HCT116 (cell line): ENCODE data around the gene FKBP1A. TPM values are rescaled to one million over a fixed set of nuclear protein-coding genes. Genes with fewer than 3 reads are reported as not detected.

Experiments
- ATAC-seq: fragments of 200-7000 bp; cut with Tn5 transposase; 2 replicates; pipeline ENCODE4 v1.9.1; 2020; ENCODE audit warnings: mild to moderate bottlenecking, moderate library complexity
- BruUV-seq: library from RNA; stranded (reverse); fragments of 400-500 nt; replicated peaks from 2 replicates; lab custom pipeline; 2021; lab: Mats Ljungman, UMichigan
- CTCF ChIA-PET: fragments of 300-600 bp; sonication (Branson Sonifier 250); formaldehyde crosslinking; loops from one replicate; lab custom pipeline; 2021; ENCODE audit warnings: antibody characterized with exemption; lab: Charles Lee
- POLR2A ChIA-PET: fragments of 300-600, 350-600 bp; sonication (Branson Sonifier 250); formaldehyde crosslinking; loops from one replicate; lab custom pipeline; 2021; ENCODE audit warnings: antibody characterized with exemption; lab: Charles Lee
- RAD21 ChIA-PET, 2 experiments: fragments of 300-600 bp; sonication (Branson Sonifier 250); formaldehyde crosslinking; loops; one replicate each; lab custom pipeline; 2023; ENCODE audit warnings: low total read pairs in 2 of 2; ENCODE audit not compliant: uncharacterized antibody in 2 of 2, unreplicated experiment in 2 of 2, low non-redundant PET in 1 of 2; lab: Charles Lee
- DNase-seq: peaks from one replicate; pipeline ENCODE4 v3.0.0-alpha.2; 2010; ENCODE audit warnings: low read depth, low spot score
- H2AFZ ChIP-seq: fragments of 200-600 bp; shearing (Covaris generic), sonication (generic); 2 replicates; pipeline ENCODE4 v1.6.1; 2017; ENCODE audit warnings: low read depth, mixed run types, mixed read lengths, antibody characterized with exemption, low read length; ENCODE audit not compliant: poor library complexity, severe bottlenecking
- H3K27ac ChIP-seq: 2 replicates; pipeline ENCODE4 v1.5.1; 2012; ENCODE audit warnings: low read depth, low read length
- H3K27me3 ChIP-seq: fragments of 200-600 bp; sonication (generic); 2 replicates; pipeline ENCODE4 v1.6.1; 2016; ENCODE audit warnings: mixed run types, low read length, mixed read lengths; ENCODE audit not compliant: insufficient read depth
- H3K36me3 ChIP-seq, 2 experiments: fragments of 200-500 bp in 1 of 2; fragments of 200-600 bp in 1 of 2; sonication (Bioruptor generic) in 1 of 2; sonication (generic) in 1 of 2; 2 replicates each; pipeline versions ENCODE4 v1.5.1 to v1.6.1; 2014 to 2016; ENCODE audit warnings: low read length in 2 of 2, inconsistent platforms in 1 of 2, mixed read lengths in 1 of 2, mixed run types in 1 of 2; ENCODE audit not compliant: insufficient read depth in 2 of 2, control insufficient read depth in 1 of 2
- H3K4me1 ChIP-seq, 2 experiments: fragments of 200-600 bp in 1 of 2; sonication (generic) in 1 of 2; 2 replicates each; pipeline versions ENCODE4 v1.5.1 to v1.6.1; 2012 to 2017; ENCODE audit warnings: low read length in 2 of 2, inconsistent platforms in 1 of 2, mild to moderate bottlenecking in 1 of 2, mixed read lengths in 1 of 2, mixed run types in 1 of 2, moderate library complexity in 1 of 2; ENCODE audit not compliant: insufficient read depth in 2 of 2, control insufficient read depth in 1 of 2
- H3K4me2 ChIP-seq: fragments of 200-600 bp; sonication (generic); 2 replicates; pipeline ENCODE4 v1.6.1; 2017; ENCODE audit warnings: mixed run types, low read length, mixed read lengths
- H3K4me3 ChIP-seq, 2 experiments: fragments of 200-600 bp in 1 of 2; sonication (generic) in 1 of 2; replicated peaks in 1 of 2; 2 replicates each; pipeline ENCODE4 v1.5.1; 2011 to 2016; ENCODE audit warnings: low read length in 2 of 2, control low read depth in 1 of 2, low read depth in 1 of 2, mild to moderate bottlenecking in 1 of 2, mixed read lengths in 1 of 2, mixed run types in 1 of 2
- H3K79me2 ChIP-seq: fragments of 200-600 bp; sonication (generic); 2 replicates; pipeline ENCODE4 v1.6.1; 2017; ENCODE audit warnings: mild to moderate bottlenecking, mixed run types, low read length, moderate library complexity, mixed read lengths; ENCODE audit not compliant: insufficient read depth
- H3K9ac ChIP-seq: fragments of 200-600 bp; sonication (generic); 2 replicates; pipeline ENCODE4 v1.6.1; 2016; ENCODE audit warnings: low read length, mixed read lengths
- H3K9me2 ChIP-seq: fragments of 200-600 bp; sonication (generic), shearing (Covaris generic); 2 replicates; pipeline ENCODE4 v1.6.1; 2017; ENCODE audit warnings: mixed run types, mild to moderate bottlenecking, moderate library complexity; ENCODE audit not compliant: insufficient read depth
- H3K9me3 ChIP-seq, 2 experiments: fragments of 200-500 bp in 1 of 2; fragments of 200-600 bp in 1 of 2; sonication (Bioruptor generic) in 1 of 2; sonication (generic) in 1 of 2; 2 replicates each; pipeline ENCODE4 v1.6.1; 2014 to 2017; ENCODE audit warnings: low read length in 2 of 2, mixed read lengths in 2 of 2, inconsistent platforms in 1 of 2, low read depth in 1 of 2, mild to moderate bottlenecking in 1 of 2, mixed run types in 1 of 2, moderate library complexity in 1 of 2; ENCODE audit not compliant: control insufficient read depth in 1 of 2, insufficient read depth in 1 of 2
- H4K20me1 ChIP-seq: fragments of 200-600 bp; sonication (generic), shearing (Covaris generic); 2 replicates; pipeline ENCODE4 v1.6.1; 2017; ENCODE audit warnings: mixed run types, mild to moderate bottlenecking, moderate library complexity; ENCODE audit not compliant: insufficient read depth
- ATF3 ChIP-seq: IDR thresholded peaks from 2 replicates; pipeline ENCODE4 v1.6.1; 2012
- CTCF ChIP-seq, 3 experiments: fragments of 200-600 bp in 1 of 3; sonication (generic) in 1 of 3; IDR thresholded peaks in 2 of 3; conservative IDR thresholded peaks in 1 of 3; 2 replicates each; pipeline ENCODE4 v1.5.1; 2012 to 2017; ENCODE audit warnings: low read depth in 2 of 3, low read length in 2 of 3, antibody characterized with exemption in 1 of 3, borderline replicate concordance in 1 of 3, control low read depth in 1 of 3, mild to moderate bottlenecking in 1 of 3, mixed read lengths in 1 of 3, mixed run types in 1 of 3, moderate library complexity in 1 of 3; ENCODE audit not compliant: insufficient read depth in 1 of 3
- EGR1 ChIP-seq: IDR thresholded peaks from 2 replicates; pipeline ENCODE4 v1.6.1; 2012; ENCODE audit warnings: low read depth
- ELF1 ChIP-seq: IDR thresholded peaks from 2 replicates; pipeline ENCODE4 v1.6.1; 2012; ENCODE audit warnings: low read depth, borderline replicate concordance
- FOSL1 ChIP-seq: IDR thresholded peaks from 2 replicates; pipeline ENCODE4 v1.6.1; 2012; ENCODE audit warnings: low read depth
- JUND ChIP-seq: IDR thresholded peaks from 2 replicates; pipeline ENCODE4 v1.6.1; 2012
- POLR2A ChIP-seq: IDR thresholded peaks from 2 replicates; pipeline ENCODE4 v1.7.0; 2011; ENCODE audit warnings: borderline replicate concordance; ENCODE audit not compliant: insufficient read depth, insufficient read length; ENCODE audit errors: extremely low read depth
- RAD21 ChIP-seq: IDR thresholded peaks from 2 replicates; pipeline ENCODE4 v1.6.1; 2012; ENCODE audit warnings: low read depth, mild to moderate bottlenecking
- SIN3A ChIP-seq: IDR thresholded peaks from 2 replicates; pipeline ENCODE4 v1.6.1; 2012; ENCODE audit warnings: low read depth
- SRF ChIP-seq: IDR thresholded peaks from 2 replicates; pipeline ENCODE4 v1.6.1; 2012; ENCODE audit warnings: low read depth
- YY1 ChIP-seq: IDR thresholded peaks from 2 replicates; pipeline ENCODE4 v1.6.1; 2011; ENCODE audit warnings: low read length, low read depth, moderate library complexity, mild to moderate bottlenecking; ENCODE audit not compliant: insufficient replicate concordance; ENCODE audit errors: extremely low read depth
- ZBTB33 ChIP-seq: IDR thresholded peaks from 2 replicates; pipeline ENCODE4 v1.6.1; 2011; ENCODE audit warnings: mild to moderate bottlenecking, low read length, moderate library complexity; ENCODE audit not compliant: insufficient replicate concordance; ENCODE audit errors: extremely low read depth
- intact Hi-C: fragments of 100-400 bp; cut with micrococcal nuclease; formaldehyde crosslinking; loops from 2 replicates; pipeline ENCODE4 v1.10.0; 2022
- total RNA-seq: library from RNA; stranded (reverse); gene quantifications from one replicate; pipeline ENCODE4 v1.2.1, GENCODE V29; 2021; ENCODE audit not compliant: unreplicated experiment

The FKBP1A gene
- total RNA-seq, 1 experiment from 2014 or later, result 259 TPM

- intact Hi-C loops, result no loop called here
- Histone ChIP-seq H2AFZ (no peak overlapping the region), H3K4me2 (no peak overlapping the region), H3K27me3 (no peaks in the 10 kb centered on the region), H3K9ac (no peak overlapping the region), H3K4me3 (no peak overlapping the region), H3K79me2 (no peaks in the 10 kb centered on the region), H3K4me1 (no peaks in the 10 kb centered on the region), H3K27ac (no peak overlapping the region), H3K9me2 (no peaks in the 10 kb centered on the region), H4K20me1 (no peaks in the 10 kb centered on the region), H3K9me3 (no peaks in the 10 kb centered on the region), H3K36me3 (no peaks in the 10 kb centered on the region)
- ChIA-PET POLR2A (no interaction called here), CTCF (interaction anchor here (0.5 to 0.9 kb wide), 2 partner anchors 69 to 1107 kb away, joined by 3 to 4 read pairs; no protein-coding TSS in a partner anchor), RAD21 (interaction anchor here in 1 of 2 experiments (0.7 kb wide), 1 partner anchor 218 kb away, joined by 3 read pairs; no protein-coding TSS in a partner anchor)
- TF ChIP-seq FOSL1 (no peak), RAD21 (no peak), POLR2A (no peak), SRF (no peak), EGR1 (no peak), ATF3 (no peak), ZBTB33 (no peak), ELF1 (no peak), YY1 (no peak), SIN3A (no peak), CTCF (IDR thresholded peaks at IDR 0.05 in 2 of 3, conservative IDR thresholded peaks at IDR 0.05 in 1 of 3; ENCODE audit: borderline replicate concordance in 1 of 3, insufficient read depth in 1 of 3, low read depth in 2 of 3, low read length in 2 of 3) (no peak), JUND (no peak)
- BruUV-seq, result no TSS peak
- ATAC-seq (no peak), DNase-seq (no peak)
These were observed 42.5 kb upstream of the FKBP1A start for GRCh38 chr20:1435337-1435699.
